Immature natural killer cell (primary cell): ENCODE measurements around the gene FXYD4. TPM values are rescaled to one million over a fixed set of nuclear protein-coding genes. Genes with fewer than 3 reads are reported as not detected.
"Not testable (repeated sequence)": the region's sequence is repeated elsewhere in the genome, so short reads cannot be mapped to it uniquely, and the experiment has no call there.

Experiments used
- DNase-seq, 3 donors: peaks; one replicate each; pipeline ENCODE4 v3.0.0; 2022; ENCODE audit warnings: mixed read lengths in 1 of 3
- H3K27ac Mint-ChIP-seq, 6 donors: one replicate each; pipeline ENCODE4 v1.8.0; 2020; ENCODE audit warnings: mixed read lengths in 6 of 6, mild to moderate bottlenecking in 5 of 6, inconsistent platforms in 4 of 6, moderate library complexity in 3 of 6
- H3K27me3 Mint-ChIP-seq, 3 donors: one replicate each; pipeline ENCODE4 v1.8.0; 2020 to 2021; ENCODE audit warnings: low read depth in 3 of 3, mild to moderate bottlenecking in 3 of 3, mixed read lengths in 3 of 3, moderate library complexity in 3 of 3, inconsistent platforms in 1 of 3
- H3K36me3 Mint-ChIP-seq, 3 donors: one replicate each; pipeline ENCODE4 v1.8.0; 2020; ENCODE audit warnings: mixed read lengths in 3 of 3, inconsistent platforms in 2 of 3, mild to moderate bottlenecking in 2 of 3
- H3K4me1 Mint-ChIP-seq, 2 donors: one replicate each; pipeline ENCODE4 v1.8.0; 2020; ENCODE audit warnings: inconsistent platforms in 2 of 2, mild to moderate bottlenecking in 2 of 2, mixed read lengths in 2 of 2, moderate library complexity in 1 of 2
- H3K4me3 Mint-ChIP-seq, 5 donors: one replicate each; pipeline ENCODE4 v1.8.0; 2020; ENCODE audit warnings: mild to moderate bottlenecking in 5 of 5, mixed read lengths in 5 of 5, inconsistent platforms in 3 of 5, moderate library complexity in 3 of 5
- H3K9me3 Mint-ChIP-seq, 6 donors: one replicate each; pipeline ENCODE4 v1.8.0; 2020; ENCODE audit warnings: mild to moderate bottlenecking in 6 of 6, mixed read lengths in 6 of 6, inconsistent platforms in 4 of 6, moderate library complexity in 3 of 6
- polyA plus RNA-seq, 3 donors: library from polyadenylated mRNA; unstranded; fragments of 300-500 nt; fragmentation: Illumina TruSeq; gene quantifications; one replicate each; pipeline ENCODE4 v1.2.3, GENCODE V29; 2021

The FXYD4 gene
- polyA plus RNA-seq, 3 donors from 2014 or later = not detected

DNA sequence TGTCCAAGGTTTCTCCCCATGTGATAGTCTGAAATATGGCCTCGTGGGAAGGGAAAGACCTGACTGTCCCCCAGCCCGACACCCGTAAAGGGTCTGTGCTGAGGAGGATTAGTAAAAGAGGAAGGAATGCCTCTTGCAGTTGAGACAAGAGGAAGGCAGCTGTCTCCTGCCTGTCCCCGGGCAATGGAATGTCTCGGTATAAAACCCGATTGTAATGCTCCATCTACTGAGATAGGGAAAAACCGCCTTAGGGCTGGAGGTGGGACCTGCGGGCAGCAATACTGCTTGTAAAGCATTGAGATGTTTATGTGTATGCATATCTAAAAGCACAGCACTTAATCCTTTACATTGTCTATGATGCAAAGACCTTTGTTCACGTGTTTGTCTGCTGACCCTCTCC is 33.9 kb upstream of the FXYD4 start:
- H3K36me3 Mint-ChIP-seq, H3K9me3 Mint-ChIP-seq, H3K27ac Mint-ChIP-seq, DNase-seq, H3K4me1 Mint-ChIP-seq, H3K4me3 Mint-ChIP-seq: not testable (repeated sequence)
- H3K27me3 Mint-ChIP-seq = peaks cover 5 to 10% (median 7%) of the 10 kb centered on the region in 3 donors

DNA sequence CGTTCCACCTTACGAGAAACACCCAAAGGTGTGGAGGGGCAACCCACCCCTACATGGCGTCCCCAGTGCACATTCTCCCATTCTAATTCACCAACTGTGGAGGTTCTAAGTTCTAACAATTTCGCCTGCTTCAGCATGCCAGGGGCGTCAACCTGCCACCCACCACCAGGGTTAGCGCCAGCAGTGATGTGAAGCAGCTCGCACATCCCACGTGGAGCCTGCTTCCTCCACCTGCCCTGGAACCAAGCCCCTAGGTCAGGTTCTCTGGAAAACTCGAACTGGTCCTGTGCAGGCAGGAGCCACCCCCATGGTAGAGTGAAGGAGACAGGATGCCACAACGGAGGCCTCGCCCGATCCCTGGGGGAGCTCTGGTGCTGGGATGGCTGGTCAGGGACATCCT is 33.3 kb upstream of the FXYD4 start:
- H3K27ac Mint-ChIP-seq = peak overlapping the region in 1 of 6 donors; percentile 51
- H3K9me3 Mint-ChIP-seq = peaks cover 0 to 2% (median 0%) of the 10 kb centered on the region in 6 donors
- peaks cover 0 to 4% (median 3%) of the 10 kb centered on the region in 3 donors for H3K36me3 Mint-ChIP-seq
- H3K4me3 Mint-ChIP-seq = no peak overlapping the region
- no peaks in the 10 kb centered on the region for H3K4me1 Mint-ChIP-seq
- no peak for DNase-seq
- peaks cover 5 to 10% (median 7%) of the 10 kb centered on the region in 3 donors for H3K27me3 Mint-ChIP-seq

DNA sequence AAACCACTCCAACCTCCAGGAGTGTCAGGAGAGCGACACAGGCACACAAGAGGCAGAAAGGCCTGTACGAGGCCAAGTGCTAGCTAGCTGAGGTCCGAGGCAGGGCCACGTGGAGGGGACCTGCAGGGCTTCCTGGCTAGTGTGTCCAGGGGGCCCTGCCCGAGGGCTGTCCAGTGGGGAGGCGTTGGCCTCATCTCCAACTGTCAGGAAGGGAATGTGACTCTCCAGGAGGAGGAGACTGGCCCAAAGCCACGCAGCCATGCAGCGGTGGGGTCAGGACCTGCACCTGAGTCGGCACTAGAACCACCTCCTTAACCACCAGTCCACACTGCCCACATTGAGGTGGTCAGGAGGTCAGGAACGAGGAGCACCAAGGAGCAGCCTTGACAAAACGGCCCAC is 32.3 kb upstream of the FXYD4 start:
- Mint-ChIP-seq H3K27me3 (peaks cover 5 to 8% (median 7%) of the 10 kb centered on the region in 3 donors), H3K4me3 (no peak overlapping the region), H3K27ac (no peak overlapping the region), H3K9me3 (peaks cover 0 to 2% (median 0%) of the 10 kb centered on the region in 6 donors), H3K36me3 (peaks cover 0 to 4% (median 3%) of the 10 kb centered on the region in 3 donors), H3K4me1 (no peaks in the 10 kb centered on the region)
- no peak for DNase-seq

DNA sequence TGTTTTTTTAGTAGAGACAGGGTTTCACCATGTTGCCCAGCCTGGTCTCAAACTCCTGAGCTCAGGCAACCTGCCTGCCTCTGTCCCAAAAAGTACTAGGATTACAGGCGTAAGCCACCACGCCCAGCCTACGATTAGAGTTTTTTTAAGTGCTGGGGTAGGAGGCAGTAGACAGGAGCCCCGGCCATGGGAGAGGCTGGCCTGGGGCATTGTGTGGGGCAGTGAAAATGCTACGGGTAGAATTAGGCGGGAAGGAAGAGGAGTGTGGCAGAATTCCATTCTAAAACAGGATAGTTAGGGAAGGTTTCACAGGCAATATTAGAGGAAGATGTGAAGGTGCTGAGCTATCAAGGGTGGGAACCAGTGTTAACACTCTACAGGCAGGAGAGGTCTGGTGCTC is 31.3 kb upstream of the FXYD4 start:
- H3K36me3 Mint-ChIP-seq = peaks cover 0 to 4% (median 3%) of the 10 kb centered on the region in 3 donors
- H3K27ac Mint-ChIP-seq = peak overlapping the region in 2 of 6 donors; percentile 42 to 55
- H3K27me3 Mint-ChIP-seq = peaks cover 5 to 8% (median 7%) of the 10 kb centered on the region in 3 donors
- H3K4me3 Mint-ChIP-seq = no peak overlapping the region
- H3K4me1 Mint-ChIP-seq = no peaks in the 10 kb centered on the region
- peaks cover 0 to 2% (median 0%) of the 10 kb centered on the region in 6 donors for H3K9me3 Mint-ChIP-seq
- no peak for DNase-seq

DNA sequence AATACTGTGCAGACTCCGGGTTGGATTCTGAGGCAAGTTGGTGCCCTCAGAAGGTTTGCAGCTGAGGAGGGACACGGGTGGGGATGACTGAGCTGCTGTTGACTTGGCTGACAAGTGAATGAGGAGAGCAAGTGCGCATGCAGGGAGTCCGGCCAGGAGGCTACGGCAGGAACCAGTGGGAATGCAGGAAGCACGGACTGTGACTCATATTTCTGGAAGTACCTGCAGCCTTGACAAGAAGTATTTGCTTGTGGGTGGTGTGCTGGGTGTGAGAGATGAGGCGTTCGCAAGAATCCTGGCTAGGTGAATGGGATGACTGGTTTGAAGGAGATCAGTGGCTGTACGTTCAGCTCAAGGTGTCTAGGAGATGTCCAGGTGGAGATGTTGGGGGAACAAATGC is 30.8 kb upstream of the FXYD4 start:
- DNase-seq = no peak
- Mint-ChIP-seq H3K27me3 (peaks cover 5 to 8% (median 7%) of the 10 kb centered on the region in 3 donors), H3K27ac (no peak overlapping the region), H3K4me1 (no peaks in the 10 kb centered on the region), H3K36me3 (peaks cover 0 to 4% (median 3%) of the 10 kb centered on the region in 3 donors), H3K9me3 (peaks cover 0 to 2% (median 0%) of the 10 kb centered on the region in 6 donors), H3K4me3 (no peak overlapping the region)

DNA sequence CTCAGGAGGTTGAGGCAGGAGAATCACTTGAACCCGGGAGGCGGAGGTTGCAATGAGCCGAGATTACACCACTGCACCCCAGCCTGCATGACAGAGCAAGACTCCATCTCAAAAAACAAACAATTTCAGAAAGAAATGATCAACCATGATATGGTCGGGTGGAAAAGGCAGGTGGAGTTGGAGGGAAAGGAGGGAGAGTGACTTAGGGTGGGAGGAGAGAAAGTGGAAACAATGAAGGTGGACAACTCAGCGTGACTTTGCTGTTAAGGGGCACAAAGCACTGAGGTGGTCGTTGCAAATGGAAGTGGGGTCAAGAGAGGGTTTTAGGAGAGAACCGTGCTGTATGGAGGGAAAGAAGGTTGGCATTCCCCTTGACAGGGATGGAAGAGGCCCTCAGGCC is 30.0 kb upstream of the FXYD4 start:
- Mint-ChIP-seq H3K27ac (no peak overlapping the region), H3K36me3 (peaks cover 0 to 4% (median 3%) of the 10 kb centered on the region in 3 donors), H3K9me3 (peaks cover 0 to 2% (median 0%) of the 10 kb centered on the region in 6 donors), H3K27me3 (peaks cover 5 to 8% (median 7%) of the 10 kb centered on the region in 3 donors), H3K4me1 (no peaks in the 10 kb centered on the region), H3K4me3 (no peak overlapping the region)
- DNase-seq = no peak

DNA sequence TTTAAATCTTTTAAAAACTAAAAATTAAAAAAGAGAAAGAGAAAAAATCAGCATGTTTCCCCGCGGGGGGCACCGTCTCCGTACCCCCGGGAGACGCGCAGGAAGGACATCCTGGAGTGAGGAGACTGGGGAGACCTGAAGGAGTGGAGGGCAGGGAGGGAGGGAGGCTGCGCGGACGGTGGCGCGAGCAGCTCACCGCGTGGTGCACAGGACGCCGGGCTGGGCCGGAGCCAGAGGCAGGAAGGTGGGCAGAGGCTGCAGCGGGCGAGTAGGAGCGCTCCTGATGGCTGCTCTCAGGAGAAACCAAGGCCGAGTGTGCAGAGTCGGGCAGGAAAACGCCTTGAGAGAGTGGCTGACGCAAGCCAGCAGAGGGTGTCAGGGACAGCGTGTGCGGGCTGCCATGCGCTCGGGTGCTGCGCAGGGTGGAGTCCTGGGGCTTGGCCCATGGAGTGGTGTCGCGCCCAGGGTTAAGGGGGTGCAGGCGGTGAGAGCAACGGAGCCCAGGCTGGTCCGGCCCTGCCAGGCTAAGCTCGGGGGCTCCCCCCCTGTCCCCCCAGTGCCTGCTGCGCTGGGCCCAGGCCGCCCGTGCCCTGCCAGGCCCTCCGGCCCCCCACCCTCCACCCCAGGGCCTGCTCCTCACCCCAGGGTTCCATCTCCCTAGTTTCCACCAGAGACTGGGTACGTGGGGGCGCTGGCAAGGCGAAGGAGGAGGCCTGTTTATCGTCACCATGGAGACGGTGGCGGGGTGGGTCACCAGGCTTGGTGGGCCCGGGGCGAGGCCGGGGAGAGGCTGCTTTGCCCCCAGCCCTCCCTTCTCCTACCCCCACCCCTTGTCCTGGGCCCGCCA is 28.9 kb upstream of the FXYD4 start:
- H3K4me3 Mint-ChIP-seq = no peak overlapping the region
- H3K4me1 Mint-ChIP-seq = no peaks in the 10 kb centered on the region
- DNase-seq = no peak
- no peak overlapping the region for H3K27ac Mint-ChIP-seq
- peaks cover 5 to 8% (median 7%) of the 10 kb centered on the region in 3 donors for H3K27me3 Mint-ChIP-seq
- peaks cover 0 to 2% (median 0%) of the 10 kb centered on the region in 6 donors for H3K9me3 Mint-ChIP-seq
- peaks cover 0 to 4% (median 3%) of the 10 kb centered on the region in 3 donors for H3K36me3 Mint-ChIP-seq

DNA sequence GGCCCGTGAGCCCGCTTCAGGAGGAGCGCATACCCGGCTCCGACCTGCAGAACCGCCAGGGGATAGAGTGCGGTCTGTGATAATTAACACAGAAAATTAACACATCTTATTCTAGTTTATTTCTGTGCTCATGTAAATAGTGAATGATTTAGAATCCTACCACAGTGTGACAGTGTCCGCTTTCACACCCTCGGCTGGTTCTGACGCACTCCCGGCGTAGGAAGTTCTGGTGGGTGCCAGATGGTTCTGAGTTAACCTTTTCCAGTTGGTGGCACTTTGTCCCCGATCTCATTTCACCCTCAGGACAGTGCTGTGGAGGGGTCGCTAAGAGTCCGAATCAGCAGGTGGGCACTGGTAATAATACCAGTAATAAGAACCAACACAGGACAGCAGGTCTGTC is 28.3 kb upstream of the FXYD4 start:
- Mint-ChIP-seq H3K27me3 (peaks cover 5 to 8% (median 7%) of the 10 kb centered on the region in 3 donors), H3K36me3 (peaks cover 0 to 4% (median 3%) of the 10 kb centered on the region in 3 donors), H3K4me1 (peaks cover 3% of the 10 kb centered on the region in 2 donors), H3K9me3 (peaks cover 0 to 2% (median 0%) of the 10 kb centered on the region in 6 donors), H3K27ac (no peak overlapping the region), H3K4me3 (no peak overlapping the region)
- no peak for DNase-seq

DNA sequence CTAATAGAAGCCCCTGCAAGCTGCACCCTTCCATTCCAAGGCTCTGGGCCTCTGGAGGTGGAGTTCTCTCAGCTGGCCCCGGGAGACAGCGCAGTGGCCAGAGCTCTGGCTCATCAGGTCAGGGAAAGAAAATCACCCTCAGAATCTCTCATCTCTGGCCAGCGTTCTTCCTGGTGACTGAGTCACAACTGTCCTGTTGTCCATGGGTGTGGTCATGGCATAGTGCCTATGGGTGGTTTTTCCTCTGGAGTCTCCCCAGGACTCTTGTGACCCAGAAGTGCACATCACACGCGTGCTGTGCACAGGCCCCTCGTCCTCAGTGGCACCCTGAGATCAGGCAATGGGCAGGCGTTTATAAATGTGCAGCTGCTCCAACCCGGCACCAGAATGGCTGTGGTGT is 27.4 kb upstream of the FXYD4 start:
- peaks cover 0 to 4% (median 3%) of the 10 kb centered on the region in 3 donors for H3K36me3 Mint-ChIP-seq
- H3K27ac Mint-ChIP-seq = no peak overlapping the region
- peaks cover 0 to 2% (median 0%) of the 10 kb centered on the region in 6 donors for H3K9me3 Mint-ChIP-seq
- H3K4me1 Mint-ChIP-seq = peaks cover 8 to 10% of the 10 kb centered on the region in 2 donors
- peaks cover under 1 to 12% (median 11%) of the 10 kb centered on the region in 3 donors for H3K27me3 Mint-ChIP-seq
- no peak overlapping the region for H3K4me3 Mint-ChIP-seq
- DNase-seq = no peak

DNA sequence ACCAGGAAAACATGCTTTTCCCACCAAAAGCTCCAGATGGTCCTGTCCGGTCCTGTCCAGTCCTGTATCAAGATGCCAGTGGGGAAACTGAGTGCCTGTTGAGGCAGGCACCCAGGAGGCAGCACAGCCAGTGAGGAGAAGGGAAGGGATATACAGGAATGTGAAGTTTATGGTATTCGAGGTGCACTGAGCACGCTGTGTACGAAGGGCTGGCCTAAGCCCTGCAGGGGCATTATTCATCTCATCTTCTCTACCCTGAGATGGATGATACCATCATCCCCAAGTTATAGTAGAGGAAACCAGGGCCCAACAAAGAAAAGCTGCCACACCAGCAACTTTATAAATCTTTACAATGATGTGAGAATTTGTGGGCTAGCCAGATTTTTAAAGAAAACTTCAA is 23.4 kb upstream of the FXYD4 start:
- no peaks in the 10 kb centered on the region for H3K36me3 Mint-ChIP-seq

DNA sequence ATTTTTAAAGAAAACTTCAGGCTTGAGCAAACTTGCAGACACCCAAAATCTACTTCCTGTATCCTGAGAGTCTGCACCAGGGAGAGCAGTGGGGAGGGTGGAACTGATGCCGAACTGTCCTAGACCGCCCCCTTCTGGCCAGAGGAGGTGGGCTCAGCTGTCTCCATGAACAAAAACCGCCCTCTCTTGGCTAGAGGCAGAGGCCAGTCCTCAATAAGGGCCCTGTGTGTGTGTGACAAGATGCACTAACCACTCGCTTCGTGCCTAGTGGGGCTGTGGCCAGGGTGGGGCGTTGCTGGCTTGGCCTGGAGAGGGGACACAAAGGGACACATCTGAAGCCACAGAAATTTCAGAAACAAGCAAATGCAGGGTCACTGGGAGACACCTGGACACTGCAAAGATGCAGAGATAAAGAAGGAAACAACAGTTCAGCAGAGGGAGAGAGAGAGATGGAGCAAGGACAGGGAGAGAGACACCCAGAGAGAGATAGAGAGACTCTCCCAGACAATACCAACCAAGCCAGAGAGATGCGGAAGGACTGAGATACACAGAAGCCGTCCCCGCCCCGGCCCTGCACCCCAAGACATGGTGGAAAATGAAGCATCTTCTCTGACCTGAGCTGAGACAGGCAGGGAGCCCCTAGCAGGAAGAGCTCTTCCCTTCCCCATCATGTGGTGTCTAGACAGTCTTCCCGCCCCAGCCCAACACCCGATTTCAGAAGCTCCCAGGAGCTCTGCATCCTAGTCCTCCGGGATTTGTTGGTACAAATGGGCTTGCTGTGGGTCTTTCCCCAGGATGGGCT is 22.7 kb upstream of the FXYD4 start:
- peak; percentile 76 to 82 (median 80) for DNase-seq
- Mint-ChIP-seq H3K27ac (peak overlapping the region in 2 of 6 donors; percentile 69 to 70), H3K9me3 (no peaks in the 10 kb centered on the region), H3K36me3 (peaks cover 0 to 3% (median 0%) of the 10 kb centered on the region in 3 donors), H3K4me1 (peaks cover 8 to 10% of the 10 kb centered on the region in 2 donors), H3K4me3 (peak overlapping the region in 1 of 5 donors; percentile 15), H3K27me3 (peaks cover 4 to 8% (median 6%) of the 10 kb centered on the region in 3 donors)

More for the DNA sequence above, 23.4 kb upstream of the FXYD4 start:
- no peaks in the 10 kb centered on the region for H3K9me3 Mint-ChIP-seq
- H3K27me3 Mint-ChIP-seq = peaks cover 4 to 8% (median 6%) of the 10 kb centered on the region in 3 donors
- H3K27ac Mint-ChIP-seq = no peak overlapping the region
- peaks cover 8 to 10% of the 10 kb centered on the region in 2 donors for H3K4me1 Mint-ChIP-seq
- no peak overlapping the region for H3K4me3 Mint-ChIP-seq
- DNase-seq = no peak

DNA sequence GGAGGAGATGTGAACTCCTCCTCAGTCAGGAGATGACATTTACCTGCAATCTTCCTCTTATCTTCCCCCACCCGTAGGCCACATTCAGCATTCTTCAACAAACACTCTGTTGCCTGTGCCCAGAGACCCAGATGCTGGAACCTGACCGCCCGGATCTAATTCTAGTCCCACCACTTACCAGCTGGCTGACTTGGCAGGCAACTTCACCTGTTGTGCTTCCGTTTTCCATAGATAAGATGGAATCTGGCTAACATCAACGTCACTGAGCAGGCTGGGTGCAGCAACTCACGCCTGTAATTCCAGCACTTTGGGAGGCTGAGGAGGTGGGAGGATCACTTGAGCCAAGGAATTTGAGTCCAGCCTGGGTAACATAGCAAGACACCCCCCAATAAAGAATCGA is 21.3 kb upstream of the FXYD4 start:
- Mint-ChIP-seq H3K27me3 (peaks cover 5 to 8% (median 8%) of the 10 kb centered on the region in 3 donors), H3K36me3 (peaks cover 0 to 3% (median 0%) of the 10 kb centered on the region in 3 donors), H3K4me3 (no peak overlapping the region), H3K27ac (no peak overlapping the region), H3K4me1 (peaks cover 8 to 10% of the 10 kb centered on the region in 2 donors), H3K9me3 (no peaks in the 10 kb centered on the region)
- no peak for DNase-seq

DNA sequence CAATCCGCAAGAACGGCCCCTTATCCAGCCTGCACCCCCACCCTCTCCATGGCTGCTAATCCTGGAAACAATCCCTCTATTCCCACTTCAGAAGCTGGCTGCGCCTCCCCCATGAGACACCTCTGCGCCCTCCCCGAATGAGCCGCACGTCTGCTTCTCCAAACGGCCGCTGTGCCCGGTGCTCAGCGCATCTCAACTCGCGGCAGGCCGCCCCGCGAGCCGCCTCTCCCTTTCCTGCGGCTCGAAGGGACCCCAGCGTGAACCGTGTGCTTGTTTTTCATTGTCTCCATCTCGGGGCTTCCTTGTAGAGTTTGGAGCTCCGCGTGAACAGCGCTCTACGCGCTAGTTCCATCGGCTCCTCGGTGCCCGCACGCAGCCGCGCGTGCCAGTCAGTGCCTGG is 20.8 kb upstream of the FXYD4 start:
- H3K4me1 Mint-ChIP-seq = peaks cover 8 to 10% of the 10 kb centered on the region in 2 donors
- H3K27me3 Mint-ChIP-seq = peaks cover 5 to 8% (median 8%) of the 10 kb centered on the region in 3 donors
- no peak overlapping the region for H3K27ac Mint-ChIP-seq
- no peak overlapping the region for H3K4me3 Mint-ChIP-seq
- peaks cover 0 to 3% (median 0%) of the 10 kb centered on the region in 3 donors for H3K36me3 Mint-ChIP-seq
- H3K9me3 Mint-ChIP-seq = no peaks in the 10 kb centered on the region
- no peak for DNase-seq
